HG02610 (cell line): ENCODE measurements around the gene GRB2.
A peak's percentile ranks its signal among the peaks of the same experiment; 100 is the strongest.
"Not testable (repeated sequence)": the region's sequence is repeated elsewhere in the genome, so short reads cannot be mapped to it uniquely, and the experiment has no call there.

Experiments
- ATAC-seq: cut with Tn5 transposase; IDR thresholded peaks from one replicate; pipeline ENCODE4 v1.9.1; 2021; ENCODE audit warnings: mild to moderate bottlenecking, moderate library complexity; ENCODE audit not compliant: unreplicated experiment

The GRB2 gene

GRCh38 chr17:75405365-75406221 is at the start of gene GRB2:
TSS of gene GRB2 (minus strand) at chr17:75405678. CDS start at chr17:75393628, 12,050 bp downstream.
- peak; percentile 67 for ATAC-seq

GRCh38 chr17:75454672-75455071 is 49.2 kb upstream of the GRB2 start:
- ATAC-seq, result not testable (repeated sequence)

- no peak for ATAC-seq
Measured at GRCh38 chr17:75454193-75454592, 48.7 kb upstream of the GRB2 start.

GRCh38 chr17:75450270-75450669 is 44.8 kb upstream of the GRB2 start:
- no peak for ATAC-seq

- no peak for ATAC-seq
Measured at GRCh38 chr17:75447951-75448856, 42.7 kb upstream of the GRB2 start.

GRCh38 chr17:75445896-75446295 is 40.4 kb upstream of the GRB2 start:
- ATAC-seq, result not testable (repeated sequence)

GRCh38 chr17:75445296-75445695 is 39.8 kb upstream of the GRB2 start:
- ATAC-seq, result no peak

- no peak for ATAC-seq
Measured at GRCh38 chr17:75442168-75443103, 37.0 kb upstream of the GRB2 start.

- ATAC-seq, result no peak
Measured at GRCh38 chr17:75440738-75441448, 35.4 kb upstream of the GRB2 start.

- no peak for ATAC-seq
Measured at GRCh38 chr17:75439287-75439686, 33.8 kb upstream of the GRB2 start.

- not testable (repeated sequence) for ATAC-seq
Measured at GRCh38 chr17:75437404-75437803, 31.9 kb upstream of the GRB2 start.

- not testable (repeated sequence) for ATAC-seq
Measured at GRCh38 chr17:75434433-75434832, 29.0 kb upstream of the GRB2 start.

- ATAC-seq, result no peak
Measured at GRCh38 chr17:75433218-75433783, 27.8 kb upstream of the GRB2 start.

- ATAC-seq, result no peak
Measured at GRCh38 chr17:75430159-75430974, 24.9 kb upstream of the GRB2 start.

GRCh38 chr17:75428543-75429469 is 23.3 kb upstream of the GRB2 start:
- ATAC-seq, result no peak

- ATAC-seq, result no peak
Measured at GRCh38 chr17:75418531-75418930, 13.1 kb upstream of the GRB2 start.

GRCh38 chr17:75417054-75417580 is 11.6 kb upstream of the GRB2 start:
- ATAC-seq, result no peak
